HG03095 (cell line): ENCODE data around the gene ZKSCAN1.

Experiments
- ATAC-seq: cut with Tn5 transposase; IDR thresholded peaks from one replicate; pipeline ENCODE4 v1.9.1; 2021; ENCODE audit warnings: moderate library complexity; ENCODE audit not compliant: unreplicated experiment

ZKSCAN1 gene

DNA sequence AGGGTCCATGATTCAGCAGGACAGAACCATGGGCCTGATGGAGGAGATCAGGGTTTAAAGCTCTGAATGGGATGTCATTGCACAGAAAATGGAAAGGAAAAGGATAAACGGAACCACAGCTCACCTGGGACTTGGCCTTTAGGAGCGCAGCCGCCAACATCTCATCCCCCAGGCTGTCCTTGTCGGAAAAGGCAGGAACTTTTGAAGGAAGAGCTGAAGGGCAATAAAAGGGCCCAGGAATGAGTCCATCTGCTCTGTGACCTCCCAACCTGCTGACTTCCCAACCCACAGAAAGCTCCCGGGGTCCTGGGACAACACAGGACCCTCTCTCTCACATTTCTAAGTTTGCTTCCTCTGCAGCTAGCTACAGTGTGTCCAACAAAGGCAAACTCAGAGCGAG lies 60.0 kb downstream of the ZKSCAN1 start:
- ATAC-seq = no peak

DNA sequence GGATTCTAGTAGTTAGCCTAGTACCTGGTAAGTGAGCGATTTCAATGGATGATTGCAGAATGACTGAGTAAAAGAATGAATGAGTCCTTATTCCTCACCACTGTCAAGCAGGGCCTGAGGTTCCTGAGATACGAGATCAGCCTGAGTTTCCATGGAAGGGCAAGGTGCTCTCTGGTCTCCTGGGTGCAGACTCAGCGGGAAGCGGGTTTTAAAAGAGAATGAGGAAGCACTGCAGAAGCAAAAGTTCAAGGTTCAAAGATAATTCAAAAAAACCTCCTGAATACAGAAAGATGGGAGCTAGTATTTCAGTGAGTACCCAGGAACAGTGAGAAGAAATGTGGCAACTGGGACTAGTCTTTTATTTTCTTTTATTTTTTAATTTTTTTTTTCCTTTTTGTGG lies 61.8 kb downstream of the ZKSCAN1 start:
- ATAC-seq = no peak

GRCh38 chr7:100079024-100079560 lies 63.7 kb downstream of the ZKSCAN1 start:
- no peak for ATAC-seq

GRCh38 chr7:100080907-100081534 lies 65.6 kb downstream of the ZKSCAN1 start:
- peak; percentile 10 for ATAC-seq

GRCh38 chr7:100081535-100082102 lies 66.2 kb downstream of the ZKSCAN1 start, which contains the start of gene ZNF3:
ZNF3 (minus strand) TSS chr7:100081723; CDS start chr7:100077357, 4,366 bp downstream.
- ATAC-seq = peak; percentile 74

DNA sequence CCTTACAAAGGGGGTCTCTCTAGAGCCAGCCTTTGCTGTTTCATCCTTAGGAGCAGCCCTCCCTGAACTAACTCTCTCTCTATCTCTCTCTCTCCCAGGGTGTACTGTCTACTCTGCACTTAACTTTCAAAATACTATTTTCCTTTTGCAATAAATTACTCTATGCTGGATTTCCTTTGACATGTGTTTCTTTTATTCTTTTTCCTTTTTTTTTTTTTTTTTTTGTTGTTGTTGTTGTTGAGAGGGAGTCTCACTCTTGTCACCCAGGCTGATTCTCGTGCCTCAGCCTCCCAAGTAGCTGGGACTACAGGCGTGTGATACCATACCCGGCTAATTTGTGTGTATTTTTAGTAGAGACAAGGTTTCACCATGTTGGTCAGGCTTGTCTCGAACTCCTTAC lies 67.6 kb downstream of the ZKSCAN1 start:
- ATAC-seq = no peak

- no peak for ATAC-seq
Measured at GRCh38 chr7:100085515-100085914, 70.1 kb downstream of the ZKSCAN1 start.

GRCh38 chr7:100087055-100087750 lies 71.8 kb downstream of the ZKSCAN1 start:
- no peak for ATAC-seq

GRCh38 chr7:100088095-100088620 lies 72.8 kb downstream of the ZKSCAN1 start:
- ATAC-seq = no peak

DNA sequence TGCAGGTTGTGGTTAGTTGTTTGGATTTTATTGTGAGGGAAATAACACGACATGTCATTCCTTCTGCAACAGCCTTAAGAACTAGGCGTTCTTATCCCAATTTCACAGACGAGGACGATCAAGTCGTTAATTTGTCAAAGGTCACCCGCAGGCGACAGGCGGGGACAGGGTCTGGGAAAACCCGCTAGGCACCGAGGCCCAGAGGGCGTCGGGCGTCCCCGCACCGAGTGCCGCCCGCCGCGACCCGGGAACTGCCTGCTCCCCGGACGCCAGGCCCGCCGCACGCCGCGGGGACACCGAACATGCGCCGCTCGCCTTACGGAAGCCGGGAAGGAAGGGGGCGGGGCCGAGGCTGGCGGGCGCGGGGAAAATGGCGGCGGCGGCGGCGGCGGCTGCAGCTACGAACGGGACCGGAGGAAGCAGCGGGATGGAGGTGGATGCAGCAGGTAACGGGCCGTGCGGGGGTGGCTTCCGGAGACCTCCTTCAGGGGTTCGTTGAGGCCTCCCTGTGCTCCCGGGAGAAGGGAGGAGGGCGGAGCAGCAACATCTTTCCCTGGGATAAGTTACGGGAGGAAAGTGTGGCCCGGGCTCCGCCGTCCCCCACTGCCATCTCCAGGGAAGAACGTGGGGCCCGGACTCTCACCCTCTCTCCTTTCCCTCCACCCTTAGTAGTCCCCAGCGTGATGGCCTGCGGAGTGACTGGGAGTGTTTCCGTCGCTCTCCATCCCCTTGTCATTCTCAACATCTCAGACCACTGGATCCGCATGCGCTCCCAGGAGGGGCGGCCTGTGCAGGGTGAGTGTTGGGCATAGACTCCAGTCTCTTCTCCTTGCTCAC lies 73.4 kb downstream of the ZKSCAN1 start, which contains the start of gene COPS6:
Gene COPS6, plus strand, starts transcription at position 349 of the 837 bp plus-strand sequence. Its CDS starts 22 bp downstream, at position 371.
- peak; percentile 44 for ATAC-seq

DNA sequence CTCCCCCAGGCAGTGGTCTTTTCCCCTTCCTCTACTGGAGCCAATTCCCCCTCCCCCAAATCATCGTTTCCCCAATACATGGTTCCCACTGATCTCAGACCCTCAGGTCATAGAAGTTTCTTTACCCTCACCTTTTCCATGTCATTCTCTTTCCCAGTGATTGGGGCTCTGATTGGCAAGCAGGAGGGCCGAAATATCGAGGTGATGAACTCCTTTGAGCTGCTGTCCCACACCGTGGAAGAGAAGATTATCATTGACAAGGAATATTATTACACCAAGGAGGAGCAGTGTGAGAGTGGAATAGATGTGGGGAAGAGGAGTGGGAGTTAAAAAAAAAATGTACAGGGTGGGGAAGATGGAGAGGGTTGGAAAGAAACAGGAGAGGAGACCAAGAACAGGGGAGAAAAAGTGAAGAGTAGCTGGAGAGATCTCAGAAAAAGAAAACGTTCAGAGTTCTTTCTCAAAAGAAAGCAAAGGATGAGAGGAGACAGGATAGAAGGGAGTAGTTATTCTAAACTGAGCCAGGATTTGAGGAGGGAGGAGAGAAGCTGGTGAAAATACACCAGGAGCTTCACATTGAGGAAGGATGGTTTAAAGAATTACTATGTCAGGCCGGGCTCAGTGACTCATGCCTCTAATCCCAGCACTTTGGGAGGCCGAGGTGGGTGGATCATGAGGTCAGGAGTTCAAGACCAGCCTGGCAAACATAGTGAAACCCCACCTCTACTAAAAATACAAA lies 74.2 kb downstream of the ZKSCAN1 start:
- no peak for ATAC-seq

DNA sequence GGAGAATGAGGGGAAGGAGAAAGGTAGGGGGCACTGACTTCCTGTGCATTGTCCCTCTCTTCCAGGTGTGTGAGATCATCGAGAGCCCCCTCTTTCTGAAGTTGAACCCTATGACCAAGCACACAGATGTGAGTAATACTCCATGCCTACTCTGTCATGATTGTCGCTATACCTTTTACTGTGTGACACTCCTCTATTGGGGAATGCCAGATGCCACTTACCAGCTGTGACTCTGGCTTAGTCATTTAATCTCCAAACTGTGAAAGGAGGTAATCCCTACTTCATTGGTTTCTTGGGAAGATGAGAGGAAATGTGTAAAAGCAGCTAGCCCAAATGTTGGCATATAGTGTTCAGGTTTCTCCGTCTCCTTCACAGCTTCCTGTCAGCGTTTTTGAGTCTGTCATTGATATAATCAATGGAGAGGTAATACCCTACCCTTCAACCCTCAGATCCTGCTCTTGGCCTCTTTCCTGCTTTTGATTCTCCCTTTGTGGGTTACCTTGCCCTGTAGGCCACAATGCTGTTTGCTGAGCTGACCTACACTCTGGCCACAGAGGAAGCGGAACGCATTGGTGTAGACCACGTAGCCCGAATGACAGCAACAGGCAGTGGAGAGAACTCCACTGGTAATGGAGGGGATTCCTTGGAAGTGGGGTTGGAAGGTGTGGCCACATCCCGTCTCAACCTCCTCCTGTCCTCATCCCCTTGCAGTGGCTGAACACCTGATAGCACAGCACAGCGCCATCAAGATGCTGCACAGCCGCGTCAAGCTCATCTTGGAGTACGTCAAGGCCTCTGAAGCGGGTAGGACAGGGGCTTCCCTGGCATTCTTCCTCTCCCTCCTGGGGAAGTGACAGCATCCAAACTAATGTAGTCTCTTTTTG lies 75.4 kb downstream of the ZKSCAN1 start:
- ATAC-seq = no peak
